ENCODE data around the gene ADRA2C. TPM values are rescaled to one million over a fixed set of nuclear protein-coding genes. Genes with fewer than 3 reads are reported as not detected.

The ADRA2C gene
- total RNA-seq, 1 donor from 2014 or later: 17.2 TPM

- no peak for TF ChIP-seq POLR2A (IDR thresholded peaks at IDR 0.05)
- TF ChIP-seq, protein P1, sequence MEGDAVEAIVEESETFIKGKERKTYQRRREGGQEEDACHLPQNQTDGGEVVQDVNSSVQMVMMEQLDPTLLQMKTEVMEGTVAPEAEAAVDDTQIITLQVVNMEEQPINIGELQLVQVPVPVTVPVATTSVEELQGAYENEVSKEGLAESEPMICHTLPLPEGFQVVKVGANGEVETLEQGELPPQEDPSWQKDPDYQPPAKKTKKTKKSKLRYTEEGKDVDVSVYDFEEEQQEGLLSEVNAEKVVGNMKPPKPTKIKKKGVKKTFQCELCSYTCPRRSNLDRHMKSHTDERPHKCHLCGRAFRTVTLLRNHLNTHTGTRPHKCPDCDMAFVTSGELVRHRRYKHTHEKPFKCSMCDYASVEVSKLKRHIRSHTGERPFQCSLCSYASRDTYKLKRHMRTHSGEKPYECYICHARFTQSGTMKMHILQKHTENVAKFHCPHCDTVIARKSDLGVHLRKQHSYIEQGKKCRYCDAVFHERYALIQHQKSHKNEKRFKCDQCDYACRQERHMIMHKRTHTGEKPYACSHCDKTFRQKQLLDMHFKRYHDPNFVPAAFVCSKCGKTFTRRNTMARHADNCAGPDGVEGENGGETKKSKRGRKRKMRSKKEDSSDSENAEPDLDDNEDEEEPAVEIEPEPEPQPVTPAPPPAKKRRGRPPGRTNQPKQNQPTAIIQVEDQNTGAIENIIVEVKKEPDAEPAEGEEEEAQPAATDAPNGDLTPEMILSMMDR (IDR thresholded peaks at IDR 0.05): no peak
- DNase-seq (ENCODE audit: extremely low spot score in 2 of 2): no peak
- intact Hi-C loops (cut with DNase I): no loop called here
- Histone ChIP-seq H3K27ac (no peak overlapping the region), H3K9me3 (no peaks in the 10 kb centered on the region), H3K36me3 (no peaks in the 10 kb centered on the region), H3K4me1 (peaks cover under 1% of the 10 kb centered on the region), H3K27me3 (no peaks in the 10 kb centered on the region), H3K4me3 (no peak overlapping the region)
These were observed 15.9 kb upstream of the ADRA2C start for GRCh38 chr4:3750334-3750733.

- H3K4me1 ChIP-seq: no peaks in the 10 kb centered on the region
- intact Hi-C loops (cut with DNase I): no loop called here
- H3K27me3 ChIP-seq: no peaks in the 10 kb centered on the region
- no peaks in the 10 kb centered on the region for H3K9me3 ChIP-seq
- H3K4me3 ChIP-seq: no peak overlapping the region
- no peak overlapping the region for H3K27ac ChIP-seq
- no peaks in the 10 kb centered on the region for H3K36me3 ChIP-seq
- TF ChIP-seq POLR2A (IDR thresholded peaks at IDR 0.05) (no peak), POLR2AphosphoS5 (IDR thresholded peaks at IDR 0.05; ENCODE audit: insufficient read depth in 1 of 2, low read depth in 1 of 2) (no peak)
- TF ChIP-seq, protein P1 (IDR thresholded peaks at IDR 0.05): no peak
- DNase-seq (ENCODE audit: extremely low spot score in 2 of 2): no peak
These were observed 14.2 kb upstream of the ADRA2C start for GRCh38 chr4:3752022-3752421.

GRCh38 chr4:3753726-3754412 is 12.3 kb upstream of the ADRA2C start:
- no peaks in the 10 kb centered on the region for H3K9me3 ChIP-seq
- DNase-seq (ENCODE audit: extremely low spot score in 2 of 2): no peak
- no peaks in the 10 kb centered on the region for H3K4me1 ChIP-seq
- no peaks in the 10 kb centered on the region for H3K36me3 ChIP-seq
- H3K27me3 ChIP-seq: no peaks in the 10 kb centered on the region
- intact Hi-C loops (cut with DNase I): no loop called here
- no peak overlapping the region for H3K4me3 ChIP-seq
- no peak for TF ChIP-seq POLR2A (IDR thresholded peaks at IDR 0.05)
- TF ChIP-seq, protein P1 (IDR thresholded peaks at IDR 0.05): no peak
- TF ChIP-seq POLR2AphosphoS5 (IDR thresholded peaks at IDR 0.05; ENCODE audit: insufficient read depth in 1 of 2, low read depth in 1 of 2): no peak
- no peak overlapping the region for H3K27ac ChIP-seq

DNA sequence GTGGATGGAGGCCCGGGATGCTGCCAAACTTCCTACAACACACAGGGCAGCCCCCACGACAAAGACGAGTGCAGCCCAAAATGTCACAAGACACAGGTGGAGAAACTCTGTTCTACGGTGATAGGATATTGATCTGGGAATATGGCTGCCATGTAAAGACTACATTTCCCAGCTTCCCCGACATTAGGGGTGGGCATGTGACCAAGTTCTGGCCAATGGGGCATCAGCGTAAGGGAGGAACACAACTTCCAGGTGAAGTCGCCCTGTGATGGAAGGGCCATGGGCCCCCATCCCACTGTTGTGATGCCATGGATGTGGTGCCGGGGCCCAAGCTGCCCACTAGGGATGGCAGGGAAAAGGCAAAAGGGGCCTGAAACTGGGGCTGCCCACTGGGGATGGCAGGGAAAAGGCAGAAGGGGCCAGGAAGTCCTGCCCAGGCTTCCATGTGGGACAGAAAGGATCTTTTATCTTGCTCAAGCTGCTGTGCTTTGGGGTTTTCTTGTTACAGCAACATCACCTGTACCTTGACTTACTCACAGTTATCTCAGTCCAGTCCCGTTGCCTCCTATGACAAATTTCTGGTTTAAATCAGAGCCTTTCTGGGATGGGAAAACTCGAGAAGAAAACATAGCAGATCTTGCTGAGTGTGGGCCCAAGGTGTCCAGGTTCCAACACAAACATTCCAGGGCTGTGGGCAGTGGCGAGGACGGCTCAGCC is 9.7 kb upstream of the ADRA2C start:
- no peak overlapping the region for H3K4me3 ChIP-seq
- no peak overlapping the region for H3K27ac ChIP-seq
- H3K9me3 ChIP-seq: no peaks in the 10 kb centered on the region
- TF ChIP-seq, protein P1 (IDR thresholded peaks at IDR 0.05): no peak
- TF ChIP-seq POLR2AphosphoS5 (IDR thresholded peaks at IDR 0.05; ENCODE audit: insufficient read depth in 1 of 2, low read depth in 1 of 2) (no peak), POLR2A (IDR thresholded peaks at IDR 0.05) (no peak)
- no peaks in the 10 kb centered on the region for H3K27me3 ChIP-seq
- intact Hi-C loops (cut with DNase I): no loop called here
- H3K36me3 ChIP-seq: no peaks in the 10 kb centered on the region
- no peak for DNase-seq (ENCODE audit: extremely low spot score in 2 of 2)
- no peaks in the 10 kb centered on the region for H3K4me1 ChIP-seq

GRCh38 chr4:3759236-3759635 is 6.9 kb upstream of the ADRA2C start:
- no peaks in the 10 kb centered on the region for H3K36me3 ChIP-seq

More at GRCh38 chr4:3759236-3759635, 6.9 kb upstream of the ADRA2C start:
- TF ChIP-seq POLR2AphosphoS5 (IDR thresholded peaks at IDR 0.05; ENCODE audit: insufficient read depth in 1 of 2, low read depth in 1 of 2) (no peak), POLR2A (IDR thresholded peaks at IDR 0.05) (no peak)
- TF ChIP-seq, protein P1 (IDR thresholded peaks at IDR 0.05): no peak
- Histone ChIP-seq H3K9me3 (no peaks in the 10 kb centered on the region), H3K27me3 (no peaks in the 10 kb centered on the region), H3K4me1 (no peaks in the 10 kb centered on the region), H3K4me3 (no peak overlapping the region), H3K27ac (no peak overlapping the region)
- intact Hi-C loops (cut with DNase I): no loop called here
- DNase-seq (ENCODE audit: extremely low spot score in 2 of 2): no peak
